Measurements from ENCODE around the gene DCN. TPM values are rescaled to one million over a fixed set of nuclear protein-coding genes. Genes with fewer than 3 reads are reported as not detected.

DCN gene
- total RNA-seq, 2 donors from 2014 or later: not detected

DNA sequence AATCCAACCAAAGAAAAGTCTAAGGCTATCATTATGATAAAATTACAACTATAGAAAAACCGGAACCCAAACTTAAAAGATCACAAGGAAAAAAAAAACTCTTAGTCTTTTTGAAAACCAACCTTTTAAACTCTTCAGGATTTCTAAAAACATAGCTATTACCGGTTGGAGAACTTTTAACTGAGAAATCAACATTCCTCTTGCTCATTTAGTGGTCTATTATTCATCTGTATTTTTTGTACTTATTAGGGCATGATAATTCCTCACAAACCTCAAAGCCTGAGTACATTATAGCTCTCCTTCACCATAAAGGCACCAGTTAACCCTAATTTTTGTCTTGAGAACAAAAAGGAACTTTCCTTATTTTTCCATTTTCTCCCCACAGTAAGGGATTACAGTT, 81.7 kb downstream of the DCN start:
- DNase-seq: no peak
- H3K36me3 Mint-ChIP-seq (ENCODE audit: low read depth): no peaks in the 10 kb centered on the region
- no peak overlapping the region for H3K27ac Mint-ChIP-seq
- no peaks in the 10 kb centered on the region for H3K27me3 Mint-ChIP-seq
- H3K4me3 Mint-ChIP-seq: no peak overlapping the region
- ATAC-seq: no peak
- no peaks in the 10 kb centered on the region for H3K4me1 Mint-ChIP-seq
- H3K9me3 ChIP-seq (ENCODE audit: control insufficient read depth, low read length, poor library complexity, severe bottlenecking): no peaks in the 10 kb centered on the region

- Mint-ChIP-seq H3K27me3 (no peaks in the 10 kb centered on the region), H3K4me3 (no peak overlapping the region), H3K36me3 (ENCODE audit: low read depth) (no peaks in the 10 kb centered on the region), H3K4me1 (no peaks in the 10 kb centered on the region), H3K27ac (no peak overlapping the region)
- ATAC-seq (no peak), DNase-seq (no peak)
- no peaks in the 10 kb centered on the region for H3K9me3 ChIP-seq (ENCODE audit: control insufficient read depth, low read length, poor library complexity, severe bottlenecking)
Measured at GRCh38 chr12:91099836-91100235, 82.8 kb downstream of the DCN start.

GRCh38 chr12:91099341-91099740, 83.3 kb downstream of the DCN start:
- Mint-ChIP-seq H3K27ac (no peak overlapping the region), H3K27me3 (no peaks in the 10 kb centered on the region), H3K4me1 (no peaks in the 10 kb centered on the region), H3K4me3 (no peak overlapping the region), H3K36me3 (ENCODE audit: low read depth) (no peaks in the 10 kb centered on the region)
- ATAC-seq (no peak), DNase-seq (no peak)
- no peaks in the 10 kb centered on the region for H3K9me3 ChIP-seq (ENCODE audit: control insufficient read depth, low read length, poor library complexity, severe bottlenecking)

DNA sequence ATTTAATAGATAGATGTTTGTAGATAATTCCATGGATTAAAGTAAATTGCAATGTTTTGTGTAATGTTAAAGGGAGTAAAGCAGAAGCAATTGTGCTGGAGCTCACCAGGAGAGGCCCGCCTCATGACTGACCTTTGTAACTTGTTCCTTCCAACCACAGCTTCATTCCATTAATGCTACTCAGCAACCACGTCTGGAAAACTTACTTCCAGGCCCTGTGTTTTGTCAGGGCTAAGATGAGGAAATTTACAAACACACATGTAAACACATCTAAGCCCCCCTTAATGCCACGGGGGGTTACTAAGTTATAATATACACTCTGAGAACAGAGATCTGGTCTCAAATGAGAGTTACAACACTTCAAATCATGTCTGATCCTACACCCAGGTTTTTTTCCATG, 83.7 kb downstream of the DCN start:
- no peak overlapping the region for H3K4me3 Mint-ChIP-seq
- no peaks in the 10 kb centered on the region for H3K4me1 Mint-ChIP-seq
- no peak overlapping the region for H3K27ac Mint-ChIP-seq
- ATAC-seq: no peak
- H3K36me3 Mint-ChIP-seq (ENCODE audit: low read depth): no peaks in the 10 kb centered on the region
- DNase-seq: no peak
- no peaks in the 10 kb centered on the region for H3K9me3 ChIP-seq (ENCODE audit: control insufficient read depth, low read length, poor library complexity, severe bottlenecking)
- H3K27me3 Mint-ChIP-seq: no peaks in the 10 kb centered on the region

GRCh38 chr12:91098461-91098860, 84.2 kb downstream of the DCN start:
- DNase-seq (no peak), ATAC-seq (no peak)
- H3K27ac Mint-ChIP-seq: no peak overlapping the region
- H3K9me3 ChIP-seq (ENCODE audit: control insufficient read depth, low read length, poor library complexity, severe bottlenecking): no peaks in the 10 kb centered on the region
- no peaks in the 10 kb centered on the region for H3K4me1 Mint-ChIP-seq
- H3K4me3 Mint-ChIP-seq: no peak overlapping the region
- no peaks in the 10 kb centered on the region for H3K36me3 Mint-ChIP-seq (ENCODE audit: low read depth)
- H3K27me3 Mint-ChIP-seq: peaks cover 4% of the 10 kb centered on the region

DNA sequence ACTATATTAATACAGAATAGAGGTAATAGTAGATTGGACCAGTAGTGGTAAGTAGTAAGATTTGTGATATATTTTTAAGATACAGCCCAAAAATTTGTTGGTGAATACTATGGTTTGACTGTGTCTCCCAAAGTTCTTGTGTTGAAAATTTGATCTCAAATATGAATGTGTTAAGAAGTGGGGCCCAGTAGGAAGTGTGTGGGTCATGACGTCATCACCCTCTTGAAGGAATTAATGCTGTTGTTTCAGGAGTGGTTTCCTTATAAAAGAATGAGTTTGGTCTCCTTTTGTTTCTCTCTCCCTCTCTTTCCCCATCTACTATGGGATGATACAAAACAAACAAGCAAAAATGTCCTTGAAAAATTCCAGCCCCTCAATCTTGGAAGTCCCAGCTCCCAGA, 87.7 kb downstream of the DCN start:
- peaks cover 4% of the 10 kb centered on the region for H3K27me3 Mint-ChIP-seq
- ATAC-seq (no peak), DNase-seq (no peak)
- no peak overlapping the region for H3K27ac Mint-ChIP-seq
- H3K4me3 Mint-ChIP-seq: no peak overlapping the region
- H3K36me3 Mint-ChIP-seq (ENCODE audit: low read depth): no peaks in the 10 kb centered on the region
- H3K4me1 Mint-ChIP-seq: no peaks in the 10 kb centered on the region
- no peaks in the 10 kb centered on the region for H3K9me3 ChIP-seq (ENCODE audit: control insufficient read depth, low read length, poor library complexity, severe bottlenecking)

- H3K9me3 ChIP-seq (ENCODE audit: control insufficient read depth, low read length, poor library complexity, severe bottlenecking): no peaks in the 10 kb centered on the region
- ATAC-seq (no peak), DNase-seq (no peak)
- no peak overlapping the region for H3K4me3 Mint-ChIP-seq
- no peaks in the 10 kb centered on the region for H3K36me3 Mint-ChIP-seq (ENCODE audit: low read depth)
- H3K4me1 Mint-ChIP-seq: no peaks in the 10 kb centered on the region
- no peak overlapping the region for H3K27ac Mint-ChIP-seq
- H3K27me3 Mint-ChIP-seq: peaks cover 4% of the 10 kb centered on the region
Measured at GRCh38 chr12:91094032-91094662, 88.5 kb downstream of the DCN start.

- H3K27ac Mint-ChIP-seq: no peak overlapping the region
- H3K9me3 ChIP-seq (ENCODE audit: control insufficient read depth, low read length, poor library complexity, severe bottlenecking): no peaks in the 10 kb centered on the region
- ATAC-seq: no peak
- no peaks in the 10 kb centered on the region for H3K36me3 Mint-ChIP-seq (ENCODE audit: low read depth)
- DNase-seq: no peak
- no peak overlapping the region for H3K4me3 Mint-ChIP-seq
- H3K4me1 Mint-ChIP-seq: no peaks in the 10 kb centered on the region
- H3K27me3 Mint-ChIP-seq: peaks cover 4% of the 10 kb centered on the region
Measured at GRCh38 chr12:91093341-91093740, 89.3 kb downstream of the DCN start.

GRCh38 chr12:91091916-91092715, 90.5 kb downstream of the DCN start:
- Mint-ChIP-seq H3K36me3 (ENCODE audit: low read depth) (no peaks in the 10 kb centered on the region), H3K4me3 (no peak overlapping the region), H3K27me3 (peaks cover 4% of the 10 kb centered on the region), H3K27ac (no peak overlapping the region), H3K4me1 (no peaks in the 10 kb centered on the region)
- ATAC-seq: no peak
- DNase-seq: no peak
- H3K9me3 ChIP-seq (ENCODE audit: control insufficient read depth, low read length, poor library complexity, severe bottlenecking): no peaks in the 10 kb centered on the region

Other genes starting within 250 kb of the DCN start
- gene CCER1, start 227.6 kb downstream of the DCN start, total RNA-seq: not detected
- gene EPYC, start 177.8 kb downstream of the DCN start, total RNA-seq: not detected
- not detected for gene KERA, start 124.8 kb downstream of the DCN start, total RNA-seq
- not detected for gene LUM, start 71.3 kb downstream of the DCN start, total RNA-seq